IMR-90 (cell line): ENCODE measurements around the gene C16orf92.

ENCODE experiments used
- CEBPB ChIP-seq: IDR thresholded peaks from 2 replicates; pipeline ENCODE4 v1.6.1; 2012; ENCODE audit warnings: low read depth, low read length, improper control_type of control experiment
- ELK1 ChIP-seq: fragments of 150-350 bp; IDR thresholded peaks from 2 replicates; pipeline ENCODE4 v1.6.1; 2016; ENCODE audit warnings: low read depth, mild to moderate bottlenecking, low read length, moderate library complexity, borderline replicate concordance
- MXI1 ChIP-seq: IDR thresholded peaks from 2 replicates; pipeline ENCODE4 v1.6.1; 2012; ENCODE audit warnings: low read depth, mild to moderate bottlenecking, low read length, moderate library complexity, borderline replicate concordance
- POLR2A ChIP-seq: IDR thresholded peaks from 2 replicates; pipeline ENCODE4 v1.6.1; 2012; ENCODE audit warnings: mild to moderate bottlenecking, low read depth, low read length
- RCOR1 ChIP-seq: IDR thresholded peaks from 2 replicates; pipeline ENCODE4 v1.6.1; 2012; ENCODE audit warnings: mild to moderate bottlenecking, low read length, improper control_type of control experiment; ENCODE audit not compliant: insufficient replicate concordance
- RFX5 ChIP-seq: IDR thresholded peaks from 2 replicates; pipeline ENCODE4 v1.8.0; 2012; ENCODE audit warnings: low read depth, mild to moderate bottlenecking, low read length, moderate library complexity
- SMC3 ChIP-seq: fragments of 150-350 bp; IDR thresholded peaks from 2 replicates; pipeline ENCODE4 v1.6.1; 2016; ENCODE audit warnings: low read depth, mild to moderate bottlenecking, antibody characterized with exemption, low read length, moderate library complexity
- USF2 ChIP-seq: fragments of 150-350 bp; IDR thresholded peaks from 2 replicates; pipeline ENCODE4 v1.6.1; 2017; ENCODE audit warnings: mild to moderate bottlenecking, antibody characterized with exemption, low read length, low read depth
- TF ChIP-seq, protein P1 (sequence below): conservative IDR thresholded peaks from 2 replicates; pipeline ENCODE4 v1.5.1; 2012; ENCODE audit warnings: mild to moderate bottlenecking, low read depth, low read length, improper control_type of control experiment

GRCh38 chr16:29974291-29975133, 48.5 kb upstream of the C16orf92 start:
- TF ChIP-seq, protein P1, sequence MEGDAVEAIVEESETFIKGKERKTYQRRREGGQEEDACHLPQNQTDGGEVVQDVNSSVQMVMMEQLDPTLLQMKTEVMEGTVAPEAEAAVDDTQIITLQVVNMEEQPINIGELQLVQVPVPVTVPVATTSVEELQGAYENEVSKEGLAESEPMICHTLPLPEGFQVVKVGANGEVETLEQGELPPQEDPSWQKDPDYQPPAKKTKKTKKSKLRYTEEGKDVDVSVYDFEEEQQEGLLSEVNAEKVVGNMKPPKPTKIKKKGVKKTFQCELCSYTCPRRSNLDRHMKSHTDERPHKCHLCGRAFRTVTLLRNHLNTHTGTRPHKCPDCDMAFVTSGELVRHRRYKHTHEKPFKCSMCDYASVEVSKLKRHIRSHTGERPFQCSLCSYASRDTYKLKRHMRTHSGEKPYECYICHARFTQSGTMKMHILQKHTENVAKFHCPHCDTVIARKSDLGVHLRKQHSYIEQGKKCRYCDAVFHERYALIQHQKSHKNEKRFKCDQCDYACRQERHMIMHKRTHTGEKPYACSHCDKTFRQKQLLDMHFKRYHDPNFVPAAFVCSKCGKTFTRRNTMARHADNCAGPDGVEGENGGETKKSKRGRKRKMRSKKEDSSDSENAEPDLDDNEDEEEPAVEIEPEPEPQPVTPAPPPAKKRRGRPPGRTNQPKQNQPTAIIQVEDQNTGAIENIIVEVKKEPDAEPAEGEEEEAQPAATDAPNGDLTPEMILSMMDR = no peak
- TF ChIP-seq SMC3 (no peak), POLR2A (no peak), CEBPB (no peak), RFX5 (no peak), RCOR1 (no peak), USF2 (no peak), MXI1 (no peak), ELK1 (no peak)
